22Rv1 (cell line): ENCODE measurements around the gene BLMH.

Experiments used
- H3K27ac ChIP-seq: fragments of 450-650 bp; 2 replicates; pipeline ENCODE4 v1.5.1; 2017
- ZFX ChIP-seq: fragments of 450-650 bp; IDR thresholded peaks from 2 replicates; pipeline ENCODE4 v1.6.1; 2017; ENCODE audit warnings: antibody characterized with exemption, borderline replicate concordance
- TF ChIP-seq, protein P1 (sequence below): fragments of 450-650 bp; IDR thresholded peaks from 2 replicates; pipeline ENCODE4 v1.5.1; 2017; ENCODE audit warnings: mild to moderate bottlenecking

The BLMH gene

DNA sequence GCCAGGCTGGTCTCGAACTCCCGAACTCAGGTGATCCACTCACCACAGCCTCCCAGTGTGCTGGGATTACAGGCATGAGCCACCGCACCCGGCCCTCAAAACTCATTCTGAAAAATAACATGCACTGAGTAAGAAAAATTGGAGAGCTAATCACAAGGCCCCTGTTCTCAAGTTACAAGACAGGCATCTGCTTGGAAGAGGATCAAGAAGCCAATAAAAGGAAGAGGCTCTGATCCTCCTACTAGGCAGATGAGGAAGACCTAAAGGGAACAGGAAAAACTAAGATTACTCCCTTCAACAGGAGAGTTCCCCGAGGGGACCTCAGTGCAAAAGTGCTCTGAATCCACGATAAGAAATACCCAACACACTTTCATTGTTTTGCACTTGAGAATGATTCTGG lies 18.4 kb downstream of the BLMH start:
- no peak for TF ChIP-seq ZFX
- TF ChIP-seq, protein P1, sequence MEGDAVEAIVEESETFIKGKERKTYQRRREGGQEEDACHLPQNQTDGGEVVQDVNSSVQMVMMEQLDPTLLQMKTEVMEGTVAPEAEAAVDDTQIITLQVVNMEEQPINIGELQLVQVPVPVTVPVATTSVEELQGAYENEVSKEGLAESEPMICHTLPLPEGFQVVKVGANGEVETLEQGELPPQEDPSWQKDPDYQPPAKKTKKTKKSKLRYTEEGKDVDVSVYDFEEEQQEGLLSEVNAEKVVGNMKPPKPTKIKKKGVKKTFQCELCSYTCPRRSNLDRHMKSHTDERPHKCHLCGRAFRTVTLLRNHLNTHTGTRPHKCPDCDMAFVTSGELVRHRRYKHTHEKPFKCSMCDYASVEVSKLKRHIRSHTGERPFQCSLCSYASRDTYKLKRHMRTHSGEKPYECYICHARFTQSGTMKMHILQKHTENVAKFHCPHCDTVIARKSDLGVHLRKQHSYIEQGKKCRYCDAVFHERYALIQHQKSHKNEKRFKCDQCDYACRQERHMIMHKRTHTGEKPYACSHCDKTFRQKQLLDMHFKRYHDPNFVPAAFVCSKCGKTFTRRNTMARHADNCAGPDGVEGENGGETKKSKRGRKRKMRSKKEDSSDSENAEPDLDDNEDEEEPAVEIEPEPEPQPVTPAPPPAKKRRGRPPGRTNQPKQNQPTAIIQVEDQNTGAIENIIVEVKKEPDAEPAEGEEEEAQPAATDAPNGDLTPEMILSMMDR: no peak
- no peak overlapping the region for H3K27ac ChIP-seq

DNA sequence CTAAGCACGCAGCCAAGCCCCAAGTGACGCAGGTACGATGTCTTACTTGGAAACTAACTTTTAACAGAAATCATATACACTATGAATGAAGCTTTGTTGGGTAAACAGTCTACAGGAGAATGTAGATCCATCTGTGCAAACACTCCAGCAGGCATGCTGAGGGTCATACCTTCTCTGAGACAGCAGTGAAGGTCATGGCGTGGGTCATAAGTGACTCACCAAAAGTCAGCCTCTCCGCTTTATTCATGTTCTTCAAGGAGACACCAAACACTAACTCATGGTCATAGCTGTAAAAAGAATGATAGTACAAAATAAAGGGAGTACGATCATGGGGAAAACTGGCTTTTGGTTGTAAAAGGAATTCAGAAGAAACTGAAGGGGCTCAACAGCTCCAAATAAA lies 20.6 kb downstream of the BLMH start:
- no peak overlapping the region for H3K27ac ChIP-seq
- TF ChIP-seq ZFX: no peak
- TF ChIP-seq, protein P1: no peak

GRCh38 chr17:30267625-30268024 lies 24.1 kb downstream of the BLMH start:
- TF ChIP-seq, protein P1: no peak
- TF ChIP-seq ZFX: no peak
- no peak overlapping the region for H3K27ac ChIP-seq

DNA sequence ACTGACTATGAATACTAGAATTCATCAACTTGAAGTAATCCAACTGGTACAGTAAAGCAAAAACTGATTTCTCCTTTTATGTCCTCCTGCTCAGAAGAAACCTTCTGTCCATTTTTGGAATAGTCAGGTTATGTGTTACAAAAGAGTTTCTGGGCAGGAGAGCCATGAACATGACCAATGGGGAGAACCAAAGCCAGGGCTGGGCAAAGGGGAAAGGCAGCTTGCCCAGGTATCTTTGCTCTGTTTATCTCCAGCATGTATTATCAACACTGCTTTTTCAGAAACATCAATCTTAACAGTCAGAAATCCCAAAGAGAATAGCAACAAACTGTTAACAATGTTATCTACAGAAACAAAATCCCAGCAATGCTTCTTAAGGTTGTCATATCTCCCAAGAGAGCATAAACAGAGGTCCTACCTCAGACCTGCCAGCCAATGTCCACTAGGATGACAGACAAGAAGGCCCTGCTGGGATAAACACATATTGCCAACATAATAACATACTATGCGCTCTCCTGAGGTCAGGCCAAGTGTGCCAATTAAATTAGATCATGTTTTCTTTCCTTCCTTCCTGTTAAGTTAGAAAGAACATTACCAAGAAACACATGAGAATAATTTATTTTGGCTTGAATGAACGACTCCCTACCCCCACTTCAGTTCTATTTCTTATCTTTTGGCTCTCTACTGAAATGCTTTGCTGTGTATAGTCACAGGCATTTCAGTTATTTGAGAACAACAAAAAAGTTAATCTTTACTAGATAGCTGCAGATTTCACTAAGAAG lies 28.0 kb downstream of the BLMH start:
- H3K27ac ChIP-seq: no peak overlapping the region
- no peak for TF ChIP-seq ZFX
- TF ChIP-seq, protein P1: no peak

DNA sequence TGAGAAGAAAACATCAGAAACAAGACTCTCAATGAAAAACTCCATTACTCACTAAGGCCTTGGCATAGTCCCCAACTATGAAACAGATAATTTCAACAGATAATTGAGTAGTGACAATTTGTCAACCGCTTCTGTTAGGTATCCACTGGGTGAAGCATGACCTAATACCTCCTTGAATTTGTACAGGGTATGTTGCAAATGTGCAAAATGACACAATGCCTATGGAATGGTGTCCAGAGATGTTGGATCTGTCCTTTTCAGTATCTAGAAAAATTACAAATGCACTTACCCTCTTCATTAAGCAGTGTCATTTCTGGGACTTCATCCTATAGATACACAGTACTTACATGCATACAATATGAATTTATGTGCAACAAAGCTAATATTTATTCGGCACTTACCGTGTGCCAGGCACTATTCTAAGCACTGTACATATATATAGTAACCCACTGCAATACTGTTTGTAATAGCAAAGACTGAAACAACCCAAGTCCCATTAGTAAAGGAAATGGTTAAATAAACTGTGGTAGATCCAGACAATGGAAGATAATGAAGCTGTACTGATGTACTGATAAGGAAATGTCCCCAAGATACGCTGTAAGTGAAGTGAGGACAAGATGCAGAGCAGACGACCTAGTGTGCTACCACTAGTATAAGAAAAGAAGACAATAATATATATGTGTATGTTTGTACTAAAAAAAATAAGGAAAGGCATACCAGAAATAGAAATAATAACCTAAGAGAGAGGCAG lies 34.8 kb downstream of the BLMH start:
- no peak overlapping the region for H3K27ac ChIP-seq
- TF ChIP-seq ZFX: no peak
- TF ChIP-seq, protein P1: no peak

GRCh38 chr17:30254150-30254549 lies 37.6 kb downstream of the BLMH start:
- no peak overlapping the region for H3K27ac ChIP-seq
- TF ChIP-seq ZFX: no peak
- TF ChIP-seq, protein P1: no peak

DNA sequence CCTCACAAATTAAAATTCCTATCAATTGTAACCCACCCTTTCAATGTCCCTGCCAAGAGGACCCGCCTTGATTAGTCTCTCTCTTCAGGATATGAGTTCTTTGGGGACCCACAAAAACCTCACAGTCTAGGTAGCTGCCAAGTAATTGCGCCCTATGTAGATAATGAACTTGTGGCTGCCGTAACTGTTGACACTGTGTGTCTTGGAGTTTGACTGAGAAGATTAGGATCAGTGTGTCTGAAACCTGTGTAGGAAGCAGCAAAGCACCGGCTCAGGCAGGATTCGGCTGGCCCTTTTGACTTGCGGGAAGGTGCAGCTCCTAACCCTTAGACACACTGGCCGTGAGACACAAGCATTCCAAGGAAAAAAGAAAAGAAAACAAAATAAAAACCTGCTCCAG lies 38.4 kb downstream of the BLMH start:
- TF ChIP-seq, protein P1: no peak
- no peak for TF ChIP-seq ZFX
- no peak overlapping the region for H3K27ac ChIP-seq
